GM12872 (cell line): ENCODE results near the gene ZNF273.

Experiments
- CTCF ChIP-seq: IDR thresholded peaks from 3 replicates; pipeline ENCODE4 v1.5.1; 2011; ENCODE audit warnings: low read depth, mild to moderate bottlenecking, low read length, moderate library complexity; ENCODE audit not compliant: insufficient read depth

Gene ZNF273

GRCh38 chr7:64905133-64905532 lies 2.1 kb downstream of the ZNF273 start:
- no peak for TF ChIP-seq CTCF

GRCh38 chr7:64905547-64905946 lies 2.5 kb downstream of the ZNF273 start:
- no peak for TF ChIP-seq CTCF

- TF ChIP-seq CTCF: no peak
Measured at GRCh38 chr7:64907641-64908326, 4.7 kb downstream of the ZNF273 start.

- TF ChIP-seq CTCF: no peak
Measured at GRCh38 chr7:64908358-64908757, 5.3 kb downstream of the ZNF273 start.

GRCh38 chr7:64914557-64914956 lies 11.5 kb downstream of the ZNF273 start:
- TF ChIP-seq CTCF: no peak

- no peak for TF ChIP-seq CTCF
Measured at GRCh38 chr7:64934478-64934877, 31.4 kb downstream of the ZNF273 start.

GRCh38 chr7:64938540-64938939 lies 35.5 kb downstream of the ZNF273 start:
- no peak for TF ChIP-seq CTCF
